ENCODE data around the gene SOD2. TPM values are rescaled to one million over a fixed set of nuclear protein-coding genes. Genes with fewer than 3 reads are reported as not detected.
"Not testable (repeated sequence)": the region's sequence is repeated elsewhere in the genome, so short reads cannot be mapped to it uniquely, and the experiment has no call there.

The SOD2 gene
- total and polyA plus RNA-seq, 7 donors: 573 to 11,097 (median 5,251) TPM

- peaks cover 44% of the 10 kb centered on the region for H3K4me1 ChIP-seq
- DNase-seq (no peak), ATAC-seq (peak; percentile 64 to 72 (median 66))
- no peaks in the 10 kb centered on the region for H3K9me3 ChIP-seq
- intact Hi-C loops (cut with DNase I): loop anchor here (2.0 to 10.0 kb wide), 5 partner anchors 33 to 281 kb away; partner anchors contain the start of genes TCP1 (in 2 of the 2) and WTAP (in 1 of the 2)
- H3K4me3 ChIP-seq: peak overlapping the region; percentile 99
- 5 to 9% (median 6%) methylated on average over 14 of the region's 14 CpGs for WGBS, 3 donors
- H3K27ac ChIP-seq: peak overlapping the region; percentile 97
- H3K36me3 ChIP-seq (ENCODE audit: insufficient read depth in 1 of 2, low read depth in 1 of 2): peaks cover 5 to 37% of the 10 kb centered on the region in 2 donors
- no peak for TF ChIP-seq CTCF (IDR thresholded peaks at IDR 0.05)
- H3K27me3 ChIP-seq (ENCODE audit: insufficient read depth in 3 of 3, low read length in 2 of 3): no peaks in the 10 kb centered on the region
These were observed 979 bp upstream of the SOD2 start for GRCh38 chr6:159693894-159694545.

GRCh38 chr6:159692303-159693127, 526 bp downstream of the SOD2 start:
- 1% methylated on average over 47 to 66 of the region's 66 CpGs for WGBS, 3 donors
- H3K9me3 ChIP-seq: no peaks in the 10 kb centered on the region
- no peak for TF ChIP-seq CTCF (IDR thresholded peaks at IDR 0.05)
- H3K27me3 ChIP-seq (ENCODE audit: insufficient read depth in 3 of 3, low read length in 2 of 3): no peaks in the 10 kb centered on the region
- peaks cover 7 to 52% of the 10 kb centered on the region in 2 donors for H3K36me3 ChIP-seq (ENCODE audit: insufficient read depth in 1 of 2, low read depth in 1 of 2)
- peak in 1 of 2 donors; percentile 66 for DNase-seq
- intact Hi-C loops (cut with DNase I): loop anchor here (2.0 to 10.0 kb wide), 5 partner anchors 34 to 282 kb away; partner anchors contain the start of genes TCP1 (in 2 of the 2) and WTAP (in 1 of the 2)
- peak overlapping the region; percentile 99 for H3K4me3 ChIP-seq
- H3K27ac ChIP-seq: peak overlapping the region; percentile 97
- ATAC-seq: peak; percentile 0 to 23 (median 4)
- peaks cover 53% of the 10 kb centered on the region for H3K4me1 ChIP-seq

- DNase-seq (no peak), ATAC-seq (no peak)
- H3K27ac ChIP-seq: peak overlapping the region; percentile 97
- WGBS, 3 donors: 14 to 24% (median 19%) methylated on average over 7 of the region's 7 CpGs
- no peak for TF ChIP-seq CTCF (IDR thresholded peaks at IDR 0.05)
- peaks cover 57% of the 10 kb centered on the region for H3K4me1 ChIP-seq
- peak overlapping the region; percentile 99 for H3K4me3 ChIP-seq
- H3K9me3 ChIP-seq: no peaks in the 10 kb centered on the region
- intact Hi-C loops (cut with DNase I): loop anchor here (2.0 to 10.0 kb wide), 5 partner anchors 35 to 283 kb away; partner anchors contain the start of genes TCP1 (in 2 of the 2) and WTAP (in 1 of the 2)
- peaks cover 7 to 58% of the 10 kb centered on the region in 2 donors for H3K36me3 ChIP-seq (ENCODE audit: insufficient read depth in 1 of 2, low read depth in 1 of 2)
- H3K27me3 ChIP-seq (ENCODE audit: insufficient read depth in 3 of 3, low read length in 2 of 3): no peaks in the 10 kb centered on the region
These were observed 1.1 kb downstream of the SOD2 start for GRCh38 chr6:159691963-159692287.

GRCh38 chr6:159691133-159691962, 1.7 kb downstream of the SOD2 start:
- peaks cover 63% of the 10 kb centered on the region for H3K4me1 ChIP-seq
- no peak for ATAC-seq
- WGBS, 3 donors: 6 to 15% (median 8%) methylated on average over 11 of the region's 11 CpGs

GRCh38 chr6:159690135-159690534, 2.9 kb downstream of the SOD2 start:
- DNase-seq; ATAC-seq; H3K9me3 ChIP-seq; H3K27me3 ChIP-seq (ENCODE audit: insufficient read depth in 3 of 3, low read length in 2 of 3): not testable (repeated sequence)
- peaks cover 58% of the 10 kb centered on the region for H3K4me1 ChIP-seq
- WGBS, 3 donors: 76 to 91% (median 86%) methylated on average over 13 of the region's 13 CpGs
- peak overlapping the region; percentile 97 for H3K27ac ChIP-seq
- peaks cover 7 to 75% of the 10 kb centered on the region in 2 donors for H3K36me3 ChIP-seq (ENCODE audit: insufficient read depth in 1 of 2, low read depth in 1 of 2)
- intact Hi-C loops (cut with DNase I): loop anchor here in 1 of 2 donors (10.0 kb wide), 2 partner anchors 165 to 285 kb away; no protein-coding TSS in a partner anchor
- H3K4me3 ChIP-seq: peak overlapping the region; percentile 99

More at GRCh38 chr6:159691133-159691962, 1.7 kb downstream of the SOD2 start:
- DNase-seq: no peak
- peak overlapping the region; percentile 97 for H3K27ac ChIP-seq
- H3K4me3 ChIP-seq: peak overlapping the region; percentile 99
- H3K36me3 ChIP-seq (ENCODE audit: insufficient read depth in 1 of 2, low read depth in 1 of 2): peaks cover 7 to 63% of the 10 kb centered on the region in 2 donors
- TF ChIP-seq CTCF (IDR thresholded peaks at IDR 0.05): peak; percentile 76
- no peaks in the 10 kb centered on the region for H3K27me3 ChIP-seq (ENCODE audit: insufficient read depth in 3 of 3, low read length in 2 of 3)
- H3K9me3 ChIP-seq: no peaks in the 10 kb centered on the region
- intact Hi-C loops (cut with DNase I): loop anchor here in 1 of 2 donors (10.0 kb wide), 2 partner anchors 163 to 283 kb away; no protein-coding TSS in a partner anchor
